ENCODE results near the gene COLGALT1. TPM values are rescaled to one million over a fixed set of nuclear protein-coding genes. Genes with fewer than 3 reads are reported as not detected.

Gene COLGALT1
- total and polyA plus RNA-seq, 2 of the 8 experiments (the other 6 are each of a cell fraction or from before 2014, with no cell fraction given) = 44.7 to 58.1 TPM

- Histone ChIP-seq H3K23me2 (ENCODE audit: low read depth, low read length) (no peaks in the 10 kb centered on the region; the same call in 1 of the 2 replicates), H2BK5ac (ENCODE audit: low read depth, low read length) (no peak overlapping the region; the same call in 1 of the 2 replicates), H3K36me3 (ENCODE audit: control insufficient read depth in 2 of 4, insufficient read depth in 4 of 4, low read length in 3 of 4) (peaks cover 0 to 11% (median 5%) of the 10 kb centered on the region in 4 experiments; a peak in 4 of 8 replicates), H4K5ac (ENCODE audit: insufficient read length, low read depth, low read length) (no peak overlapping the region), H2AK5ac (ENCODE audit: low read depth, low read length) (no peak overlapping the region), H3K4ac (replicated peaks; ENCODE audit: insufficient read length, low read depth, low read length) (no peak overlapping the region), H3K27ac (ENCODE audit: low read depth, low read length) (no peak overlapping the region), H2BK20ac (ENCODE audit: low read length) (no peak overlapping the region), H2AFZ (ENCODE audit: low read length) (no peak overlapping the region), H3K4me3 (ENCODE audit: extremely low read depth in 1 of 4, insufficient read depth in 2 of 4, low read depth in 3 of 4, low read length in 4 of 4) (no peak overlapping the region), H3K23ac (ENCODE audit: insufficient read length) (no peak overlapping the region), H2BK15ac (ENCODE audit: low read length) (no peak overlapping the region), H3K18ac (ENCODE audit: extremely low read depth, low read length) (no peak overlapping the region), H4K20me1 (replicated peaks in 1 of 2; ENCODE audit: control insufficient read depth in 1 of 2, insufficient read depth in 2 of 2, low read length in 2 of 2) (peaks cover 3 to 4% of the 10 kb centered on the region in 2 experiments), H4K8ac (ENCODE audit: extremely low read depth, insufficient read depth, low read length) (no peak overlapping the region), H3K14ac (ENCODE audit: insufficient read length) (no peak overlapping the region), H3K27me3 (replicated peaks in 1 of 4; ENCODE audit: control insufficient read depth in 3 of 4, extremely low read depth in 1 of 4, insufficient read depth in 3 of 4, low read length in 3 of 4) (no peaks in the 10 kb centered on the region), H3K4me2 (ENCODE audit: insufficient read depth in 1 of 2, low read depth in 2 of 2, low read length in 2 of 2) (no peak overlapping the region), H4K91ac (replicated peaks; ENCODE audit: insufficient read length, low read length) (no peak overlapping the region), H3K9ac (replicated peaks in 1 of 4; ENCODE audit: extremely low read depth in 1 of 4, low read depth in 3 of 4, low read length in 3 of 4) (no peak overlapping the region), H3K79me2 (ENCODE audit: control insufficient read depth in 1 of 2, insufficient read depth in 2 of 2, low read length in 2 of 2) (no peaks in the 10 kb centered on the region), H3K4me1 (replicated peaks in 1 of 4; ENCODE audit: control insufficient read depth in 3 of 4, insufficient read depth in 4 of 4, low read length in 3 of 4) (peaks cover 0 to 2% (median 2%) of the 10 kb centered on the region in 4 experiments; a peak in 6 of 7 replicates), H3K9me3 (ENCODE audit: insufficient read depth in 2 of 2, low read depth in 1 of 2, low read length in 1 of 2) (no peaks in the 10 kb centered on the region), H3K79me1 (ENCODE audit: low read depth, low read length) (no peaks in the 10 kb centered on the region; the same call in 1 of the 2 replicates), H2BK120ac (replicated peaks; ENCODE audit: low read depth, low read length) (no peak overlapping the region), H2BK12ac (ENCODE audit: low read depth, low read length) (no peak overlapping the region), H3K56ac (replicated peaks; ENCODE audit: insufficient read length, low read depth, low read length) (no peak overlapping the region)
- ChIA-PET CTCF (ENCODE audit: partially characterized antibody) (interaction anchor here (0.7 to 4.9 kb wide), 15 partner anchors 9 to 194 kb away, joined by 3 to 38 read pairs (median 5); no protein-coding TSS in a partner anchor), POLR2A (ENCODE audit: partially characterized antibody) (no interaction called here)
- DNase-seq (ENCODE audit: low read depth in 1 of 2, low spot score in 2 of 2) (no peak), FAIRE-seq (no peak)
- WGBS, 2 experiments (ENCODE audit: extremely low coverage in 1 of 2, insufficient coverage in 1 of 2, insufficient read length in 1 of 2, insufficient replicate concordance in 2 of 2, low coverage in 1 of 2, low lambda C conversion rate in 2 of 2, missing lambda C conversion rate in 1 of 2) = 91% methylated on average over 7 of the region's 7 CpGs; no CpG with 5 or more reads in 1 of the 2 experiments
- TF ChIP-seq CBX8 (IDR thresholded peaks at IDR 0.05; ENCODE audit: borderline replicate concordance, low read depth, low read length) (no peak), SP2 (IDR thresholded peaks at IDR 0.05; ENCODE audit: low read length) (no peak), E2F6 (IDR thresholded peaks at IDR 0.05) (no peak), CHD1 (IDR thresholded peaks at IDR 0.05; ENCODE audit: low read depth, low read length) (no peak), CEBPB (IDR thresholded peaks at IDR 0.05; ENCODE audit: low read depth, low read length) (no peak), CTBP2 (IDR thresholded peaks at IDR 0.05; ENCODE audit: borderline replicate concordance, insufficient read depth, insufficient read length, low read length) (no peak), SRF (IDR thresholded peaks at IDR 0.05; ENCODE audit: low read depth, low read length) (no peak), BCL11A (IDR thresholded peaks at IDR 0.05; ENCODE audit: low read depth in 2 of 2, low read length in 2 of 2) (no peak), GTF2F1 (IDR thresholded peaks at IDR 0.05; ENCODE audit: borderline replicate concordance, low read depth, low read length) (no peak), FOSL1 (IDR thresholded peaks at IDR 0.05; ENCODE audit: insufficient read depth, low read depth, low read length) (no peak), CHD2 (IDR thresholded peaks at IDR 0.05; ENCODE audit: low read length) (no peak), NANOG (IDR thresholded peaks at IDR 0.05; ENCODE audit: insufficient read depth, low read depth, low read length, poor library complexity, severe bottlenecking) (no peak), JUN (IDR thresholded peaks at IDR 0.05; ENCODE audit: low read depth, low read length) (no peak), YY1 (IDR thresholded peaks at IDR 0.05; ENCODE audit: low read depth, low read length) (no peak), BACH1 (IDR thresholded peaks at IDR 0.05; ENCODE audit: low read length) (no peak)
Measured at GRCh38 chr19:17572638-17573037, 17.2 kb downstream of the COLGALT1 start.
